ENCODE data around the gene HOXA6.
A peak's percentile ranks its signal among the peaks of the same experiment; 100 is the strongest.

HOXA6 gene

DNA sequence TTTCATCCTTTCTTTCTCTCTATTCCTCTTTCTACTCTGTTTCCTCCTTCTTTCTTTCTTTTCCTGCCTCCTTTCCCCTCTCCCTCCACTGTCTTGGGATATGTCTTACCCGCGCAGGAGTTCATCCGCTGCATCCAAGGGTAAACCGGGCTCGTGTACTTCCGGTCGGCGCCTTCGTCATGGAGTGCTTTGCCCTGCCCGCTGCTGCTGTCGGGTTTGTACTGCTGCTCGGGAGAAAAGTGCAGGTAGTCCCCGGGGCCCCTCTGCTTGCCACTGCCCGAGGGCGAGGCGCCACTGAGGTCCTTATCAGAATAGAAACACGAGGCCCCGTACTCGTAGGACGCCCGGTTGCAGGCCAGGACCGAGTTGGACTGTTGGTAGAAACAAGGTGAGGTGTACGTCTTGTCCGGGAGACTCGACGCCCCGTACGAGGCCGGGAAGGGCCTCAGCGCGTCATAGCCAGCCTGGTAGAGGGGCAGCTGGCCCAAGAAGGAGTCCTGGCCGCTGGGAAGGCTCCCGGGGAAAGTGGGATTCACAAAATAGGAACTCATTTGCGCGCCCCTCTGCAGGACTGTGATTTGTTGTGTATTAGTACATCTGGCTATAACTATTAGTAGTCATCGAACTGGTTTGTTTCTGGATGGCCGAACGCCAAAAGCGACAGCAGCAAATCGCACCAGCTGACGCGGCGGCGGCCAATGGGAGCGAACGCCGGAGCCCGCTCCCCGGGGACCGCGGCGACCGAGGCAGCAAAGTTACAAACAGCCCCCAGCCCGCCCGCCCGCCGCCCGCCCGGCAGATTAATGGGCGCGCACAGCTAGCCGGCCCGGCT is at the start of gene HOXA6:
HOXA6 (minus strand) TSS at position 576 of the 832 bp plus-strand sequence; CDS start at position 551, 25 bp downstream.
- no peak for DNase-seq

DNA sequence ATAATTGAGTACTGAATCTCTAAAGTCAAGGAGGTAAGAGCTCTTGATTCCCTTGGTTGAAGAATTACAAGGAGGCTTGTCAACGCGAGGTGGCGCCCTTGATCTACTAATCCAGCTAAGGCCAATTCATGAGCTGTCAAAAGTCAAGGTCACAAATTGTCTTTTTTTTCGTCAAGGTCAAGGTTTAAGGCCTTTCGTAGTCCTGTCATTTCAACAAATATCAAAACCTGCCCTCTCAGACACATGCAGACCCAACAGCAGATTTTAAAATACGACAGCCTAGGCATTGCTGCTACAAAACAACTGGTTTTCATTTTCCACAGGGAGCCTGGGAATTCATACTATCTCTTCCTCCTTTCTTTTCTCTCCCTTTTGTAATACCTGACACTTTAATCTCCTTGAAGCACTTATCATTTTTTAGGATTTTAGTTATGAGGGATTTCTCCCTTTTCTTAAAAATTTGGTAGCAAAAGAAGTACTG is 48.8 kb upstream of the HOXA6 start:
- peak; percentile 53 for DNase-seq

DNA sequence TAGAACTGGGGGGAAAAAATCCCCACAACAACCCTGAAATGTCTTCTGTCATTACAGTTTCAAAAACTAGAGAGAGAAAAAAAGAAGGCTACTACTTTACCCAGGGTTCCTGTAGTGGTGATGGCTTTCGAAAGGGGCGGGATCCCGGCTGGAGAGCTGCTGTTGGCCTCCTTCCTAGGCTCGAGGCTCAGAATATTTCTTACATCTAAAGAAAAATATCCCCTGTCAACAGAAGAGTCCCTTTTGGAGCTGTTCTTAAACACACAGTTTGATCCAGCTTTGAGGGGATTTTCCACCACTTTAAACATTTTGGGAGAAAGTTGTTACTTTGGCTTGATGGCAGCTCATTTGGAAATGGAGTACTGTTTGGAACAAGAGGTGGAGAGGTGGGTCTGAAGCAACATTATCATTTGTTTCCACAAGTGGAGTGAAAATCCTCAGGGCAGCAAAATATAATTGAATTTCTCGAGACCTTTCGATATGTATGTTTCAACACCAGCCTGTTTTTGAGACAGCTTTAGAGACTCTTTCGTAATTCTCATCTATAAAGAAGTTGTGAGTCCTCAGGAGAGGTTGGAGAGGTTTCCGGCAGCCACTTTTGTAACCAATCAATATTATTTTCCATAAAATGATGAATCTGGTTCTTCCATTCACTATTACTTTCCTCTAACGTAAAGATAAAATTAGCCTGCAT is 47.3 kb upstream of the HOXA6 start:
- no peak for DNase-seq

DNA sequence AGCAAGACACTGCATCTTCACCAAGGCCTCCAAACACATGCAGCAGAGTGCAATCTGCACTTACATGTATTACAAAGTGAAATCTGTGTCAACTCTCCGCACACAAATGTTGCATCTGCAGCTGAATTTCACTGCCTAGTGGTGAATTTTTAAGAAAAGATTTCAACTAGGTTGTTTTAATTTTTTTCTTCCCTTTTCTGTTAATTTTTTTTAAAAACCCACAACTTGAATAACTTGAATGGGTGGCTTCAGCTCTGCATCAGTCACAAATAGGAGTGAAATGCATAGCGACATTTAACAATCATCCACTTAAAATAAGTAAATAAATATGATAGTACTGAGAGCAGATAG is 46.4 kb upstream of the HOXA6 start:
- no peak for DNase-seq

DNA sequence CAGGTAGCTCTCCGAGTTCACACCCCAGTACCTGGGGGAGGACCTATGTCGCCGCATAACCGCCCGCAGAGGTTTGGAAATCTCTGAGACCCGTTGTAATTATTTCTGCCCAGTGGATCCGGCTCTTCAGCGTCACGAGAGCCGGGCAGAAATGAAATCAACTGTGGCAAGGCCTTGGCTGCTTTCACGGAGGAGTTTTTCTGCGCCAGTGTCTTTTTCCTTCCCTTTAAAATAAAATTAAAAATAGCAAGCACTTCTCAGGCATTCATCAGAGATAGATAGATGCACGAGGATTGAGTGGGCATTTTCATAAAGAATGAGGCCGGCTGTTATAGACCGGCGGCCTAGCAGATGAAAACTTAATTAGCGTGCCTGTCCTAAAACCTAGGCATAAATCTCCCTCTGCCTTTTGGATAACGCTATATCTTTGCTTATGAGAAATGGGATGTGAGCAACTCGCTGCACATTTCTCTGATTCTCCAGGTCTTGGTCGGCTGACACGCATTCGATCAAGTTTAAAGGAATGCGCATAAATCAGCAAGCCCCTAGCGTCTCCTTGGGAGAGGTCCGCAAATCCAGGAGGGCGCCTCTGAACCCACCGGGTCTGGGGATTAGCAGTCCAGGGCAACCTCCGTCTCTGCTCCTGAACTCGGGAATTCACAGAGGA is 45.9 kb upstream of the HOXA6 start:
- no peak for DNase-seq

DNA sequence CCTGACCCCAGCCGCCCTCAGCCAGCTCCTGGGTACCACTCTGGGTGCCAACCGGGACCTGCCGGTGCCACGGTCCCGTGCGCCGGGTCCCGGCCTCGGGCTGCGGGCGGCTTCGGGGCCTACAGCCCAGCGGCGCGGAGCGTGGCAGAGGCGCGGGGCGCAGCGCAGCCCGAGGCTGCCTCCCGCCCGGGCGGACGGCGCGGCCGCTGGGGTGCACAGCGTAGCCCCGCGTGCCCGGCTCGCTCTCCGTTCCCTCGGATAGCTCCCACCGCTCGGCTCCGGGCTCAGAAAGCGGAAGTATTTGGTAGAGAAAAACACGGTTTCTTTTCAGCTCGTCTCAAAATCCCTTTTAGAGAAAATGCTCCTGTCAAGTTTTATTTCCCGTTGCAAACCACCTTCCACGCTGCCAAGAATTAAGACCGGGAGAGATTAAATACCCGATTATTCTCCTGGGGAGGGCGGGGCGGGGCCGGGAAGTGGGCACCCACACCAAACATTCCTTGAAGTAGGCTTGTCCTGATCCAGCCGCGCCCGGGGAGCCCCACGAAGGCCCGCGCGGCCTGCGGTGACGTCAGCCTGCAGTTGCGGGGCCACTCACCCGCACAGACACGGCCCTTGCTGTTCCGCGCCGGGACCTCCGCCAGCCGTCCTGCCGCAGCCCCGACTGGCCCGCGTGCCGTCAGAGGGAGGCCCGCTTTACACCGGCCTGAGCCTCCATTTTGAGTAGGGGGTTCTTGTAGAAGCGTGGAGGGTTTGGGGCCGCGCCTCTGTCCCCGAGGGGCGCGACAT is 45.2 kb upstream of the HOXA6 start:
- no peak for DNase-seq

DNA sequence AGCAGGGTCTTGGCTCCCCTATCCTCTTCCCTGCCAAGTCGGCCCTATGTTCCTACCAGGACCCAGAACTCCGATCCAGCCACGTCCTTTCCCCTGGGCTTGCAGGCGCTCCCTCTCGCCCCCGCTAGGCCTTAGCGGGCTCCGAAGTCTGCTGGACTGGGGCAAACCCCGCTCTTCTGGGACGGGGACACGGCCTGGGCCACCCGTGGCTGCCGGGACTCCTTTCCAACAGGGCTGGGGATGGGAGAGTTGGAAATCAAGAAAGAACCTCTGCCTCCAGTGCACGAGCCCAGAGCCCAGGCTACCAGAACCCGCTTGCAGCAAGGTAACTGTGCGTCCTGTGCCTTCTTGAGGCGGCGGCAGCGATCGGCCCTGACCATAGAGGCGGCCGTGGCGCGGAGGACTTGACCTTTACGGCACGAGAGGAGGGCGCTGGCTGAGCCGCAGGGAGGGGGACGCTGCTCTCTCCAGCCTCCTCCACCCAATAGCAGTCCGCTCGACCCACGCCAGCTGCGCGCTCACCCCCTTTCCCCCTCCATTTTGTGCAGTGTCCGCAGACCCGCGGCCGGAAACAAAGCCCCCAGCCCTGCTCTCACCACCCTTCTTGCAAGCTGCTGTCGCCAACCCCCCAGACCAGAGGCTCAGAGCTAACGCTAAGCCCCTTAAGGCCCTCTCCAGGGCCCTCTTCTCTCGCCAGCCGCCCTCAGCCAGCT is 44.4 kb upstream of the HOXA6 start:
- no peak for DNase-seq

DNA sequence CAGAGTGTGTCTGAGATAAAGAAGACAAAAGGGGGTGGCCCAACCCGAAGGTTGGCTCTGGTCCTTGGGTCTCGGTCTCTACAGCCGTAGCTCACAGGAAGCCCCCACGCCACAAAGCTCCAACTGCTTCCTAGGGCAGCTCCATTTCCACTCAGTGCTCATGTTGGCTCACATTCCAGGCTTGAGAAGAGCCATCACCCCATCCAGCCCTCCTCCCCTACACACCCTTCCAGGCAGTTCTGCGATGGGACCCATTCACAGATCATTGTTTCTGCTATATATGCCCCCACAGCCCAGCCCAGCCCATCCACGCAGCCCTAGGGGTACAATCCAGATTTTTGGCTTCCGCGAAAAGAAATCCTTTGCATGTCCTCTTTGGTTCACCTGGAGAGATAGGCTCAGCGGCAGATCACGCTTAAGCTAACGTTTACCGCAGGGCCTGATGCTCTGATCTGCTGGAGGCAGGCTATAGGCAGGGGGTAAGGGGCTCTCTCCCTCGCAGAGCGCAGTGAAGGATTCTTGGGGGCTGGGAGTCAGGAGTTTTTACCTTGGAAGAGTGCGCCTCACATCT is 43.7 kb upstream of the HOXA6 start:
- no peak for DNase-seq

DNA sequence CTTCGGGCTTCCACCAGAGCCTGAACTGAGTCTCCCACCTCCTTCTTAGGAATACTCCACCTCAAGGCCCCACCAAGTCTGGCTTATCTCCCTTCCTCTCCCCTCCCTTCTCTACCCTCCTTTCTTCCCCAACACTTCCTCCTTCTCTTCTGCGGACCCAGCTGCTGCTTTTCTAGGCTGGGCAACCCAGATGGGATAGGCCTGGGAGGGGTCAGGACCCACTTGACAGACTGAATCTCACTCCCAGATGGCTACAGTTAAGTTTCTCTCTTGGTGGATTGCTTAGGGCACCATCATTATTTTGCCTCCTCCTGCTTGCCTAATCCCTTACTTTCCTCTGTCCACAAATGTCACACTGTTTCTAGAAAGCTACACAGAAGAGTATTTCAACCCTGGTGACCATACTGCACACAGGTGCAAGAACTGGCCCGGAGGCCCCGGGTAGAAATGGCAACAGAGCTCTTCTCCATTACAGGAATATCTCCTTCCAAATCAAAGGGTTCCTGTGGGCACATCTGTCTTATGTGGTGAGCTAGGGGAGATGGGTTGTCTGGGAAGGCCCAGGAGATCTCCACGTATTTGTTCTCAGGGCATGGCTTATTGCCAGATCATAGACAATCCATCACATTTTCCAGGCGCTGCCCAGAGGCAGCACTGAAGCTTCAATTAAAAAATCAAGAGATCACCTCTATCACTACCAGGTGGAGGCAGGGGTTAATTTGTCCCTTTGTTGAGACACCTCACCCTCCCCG is 42.6 kb upstream of the HOXA6 start:
- no peak for DNase-seq

DNA sequence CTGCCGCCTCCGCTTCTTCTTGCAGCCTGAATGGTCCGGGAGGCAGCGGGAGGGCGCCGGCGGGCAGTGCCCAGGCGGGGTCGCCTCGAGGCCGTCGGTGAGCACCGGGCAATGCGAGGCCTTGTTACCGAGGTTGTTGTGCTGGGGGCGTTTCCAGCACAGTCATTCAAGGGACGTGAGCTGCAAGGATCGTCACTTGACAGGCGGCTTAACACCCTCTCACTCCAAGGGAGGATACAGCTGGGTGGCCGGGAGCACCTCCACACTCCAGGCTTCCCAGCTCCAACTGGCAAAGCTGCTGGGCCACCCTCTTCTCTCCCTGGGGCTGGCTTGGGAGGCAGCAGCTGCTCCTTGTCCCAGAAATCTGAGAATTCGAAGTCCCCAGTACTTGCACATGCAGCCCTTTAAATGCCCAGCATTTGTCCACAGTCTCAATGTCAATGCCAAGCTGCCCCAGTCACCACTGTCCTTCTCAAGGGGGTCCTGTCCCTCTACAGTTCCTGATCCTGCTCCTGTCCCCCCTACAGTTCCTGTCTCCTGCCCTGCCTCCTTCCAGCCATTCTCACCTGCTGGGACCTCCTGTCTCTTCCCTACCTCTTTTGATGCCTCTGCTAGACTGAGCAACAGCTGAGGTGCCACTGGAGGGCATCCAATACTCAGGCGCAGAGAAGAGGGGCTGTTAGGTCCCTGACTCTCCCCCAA is 41.9 kb upstream of the HOXA6 start:
- DNase-seq = no peak

DNA sequence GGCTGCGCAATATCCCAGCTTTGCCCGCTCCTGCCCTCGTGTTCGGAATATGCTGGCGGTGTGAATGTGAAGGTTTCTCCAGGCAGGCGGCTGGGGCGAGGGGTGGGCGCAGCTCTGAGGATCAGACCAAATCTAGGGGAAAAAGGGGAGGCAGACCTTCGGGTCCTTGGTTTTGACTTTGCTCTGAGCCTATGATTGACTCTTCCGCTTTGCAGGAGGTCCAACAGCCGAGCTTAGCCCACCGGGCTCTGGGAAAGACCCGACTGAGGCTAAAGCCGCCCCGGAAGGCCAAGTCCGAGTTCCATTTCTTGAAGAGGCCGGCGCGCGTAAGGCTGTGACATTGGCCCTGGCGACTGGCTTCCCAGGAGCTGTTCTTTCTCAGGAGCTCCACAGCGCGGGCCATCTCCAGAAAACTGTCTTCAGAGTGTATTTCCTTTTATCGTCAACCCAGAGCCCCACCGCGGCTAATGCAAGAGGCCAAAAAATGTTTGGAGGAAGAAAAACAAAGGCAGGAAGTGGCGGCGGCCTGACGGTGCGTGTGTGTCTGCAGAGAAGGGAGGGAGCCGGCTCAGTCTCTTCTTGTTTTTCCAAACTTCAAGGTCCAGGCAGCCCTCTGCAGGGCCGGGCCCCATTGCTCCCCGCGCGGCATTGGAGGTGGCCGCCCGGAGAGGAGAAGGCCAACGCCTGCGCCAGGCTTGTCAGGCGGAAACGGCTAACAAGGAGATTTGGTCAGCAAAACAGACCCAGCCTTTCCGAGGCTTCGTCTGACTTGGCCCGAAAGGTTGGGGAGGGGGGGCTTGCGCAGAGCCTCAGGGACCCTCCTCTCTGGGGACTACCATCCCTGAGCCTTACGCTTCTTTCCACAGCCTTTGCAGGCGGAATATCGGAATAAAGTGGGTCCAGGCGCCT is 41.1 kb upstream of the HOXA6 start:
- no peak for DNase-seq

DNA sequence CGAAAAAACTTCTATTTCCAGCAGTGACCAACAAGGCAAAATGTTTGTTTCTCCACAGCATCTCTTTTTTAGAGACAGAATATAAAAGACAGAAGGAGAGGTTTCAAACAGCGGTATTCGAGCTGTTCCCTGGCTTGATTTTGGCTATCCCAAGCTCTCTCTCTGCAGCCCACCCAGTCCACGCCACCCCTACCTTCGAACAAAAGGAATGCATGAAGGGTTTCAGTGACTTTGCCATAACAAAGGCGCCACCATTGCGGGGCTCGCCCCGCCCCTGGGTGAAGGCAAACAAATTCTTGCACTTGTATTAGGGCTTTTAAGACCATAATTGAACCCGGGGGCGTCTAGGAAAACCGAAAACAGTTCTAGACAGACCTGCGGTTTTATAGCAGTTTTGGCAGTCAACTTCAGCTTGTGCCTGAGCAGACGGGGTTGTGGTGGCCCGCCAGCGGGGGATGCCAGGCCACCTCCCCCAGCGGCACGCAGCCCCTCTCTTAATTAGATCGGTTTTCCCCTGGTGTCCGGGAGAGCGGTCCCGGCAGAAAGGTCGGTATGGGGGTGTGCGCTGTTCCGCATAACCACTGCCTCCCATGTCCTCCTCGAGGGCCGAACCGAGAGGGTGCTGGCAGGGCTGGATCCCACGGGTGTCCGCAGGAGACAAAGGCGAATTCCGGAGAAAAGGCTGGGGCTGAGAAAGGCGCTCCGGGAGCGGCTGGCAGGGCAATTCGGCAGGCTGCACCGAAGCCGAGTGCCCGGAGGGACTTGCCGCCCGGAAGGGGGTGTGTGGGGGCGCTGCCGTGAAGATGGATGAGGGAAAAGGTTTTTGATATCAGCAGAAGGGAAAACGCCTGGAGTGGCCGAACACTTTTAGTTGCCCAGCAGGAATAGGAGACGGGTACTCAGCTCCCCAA is 40.2 kb upstream of the HOXA6 start:
- no peak for DNase-seq

DNA sequence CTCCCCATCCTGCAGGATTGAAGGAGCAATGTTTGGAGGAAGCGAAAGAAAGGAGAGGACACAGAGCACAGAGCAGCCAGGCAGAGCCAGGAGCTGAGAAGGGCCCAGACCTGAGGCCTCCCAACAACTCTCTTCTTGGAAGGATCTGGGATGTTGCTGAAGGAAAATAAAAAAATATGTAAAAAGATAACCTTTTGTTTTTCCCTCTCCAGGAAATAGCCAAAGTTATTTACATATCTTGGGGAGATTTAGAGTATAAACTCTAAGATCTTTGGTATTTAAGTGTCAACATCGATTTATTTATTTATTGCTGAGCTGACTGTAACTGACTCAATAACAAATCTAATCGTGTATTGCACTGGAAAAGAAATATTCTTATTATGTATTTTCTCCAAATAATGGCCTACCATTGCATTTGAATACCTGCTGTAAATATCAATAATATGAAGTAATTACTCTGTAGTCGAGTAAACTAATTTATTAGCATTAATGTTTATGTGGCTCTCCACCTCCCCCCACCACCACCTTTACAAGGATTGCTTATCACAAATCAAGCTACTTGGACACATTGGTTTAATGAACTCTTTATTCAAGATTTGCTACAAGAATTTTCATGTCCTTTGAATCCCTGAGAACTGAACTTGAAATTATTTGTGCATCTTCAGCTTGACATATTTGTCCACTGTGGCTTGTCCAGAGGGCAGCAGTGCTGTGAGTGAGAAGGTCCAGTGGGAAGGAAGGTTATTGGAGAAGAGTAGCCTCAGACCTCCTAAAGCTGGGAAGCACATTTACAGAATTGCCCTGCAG is 39.3 kb upstream of the HOXA6 start:
- DNase-seq = no peak

DNA sequence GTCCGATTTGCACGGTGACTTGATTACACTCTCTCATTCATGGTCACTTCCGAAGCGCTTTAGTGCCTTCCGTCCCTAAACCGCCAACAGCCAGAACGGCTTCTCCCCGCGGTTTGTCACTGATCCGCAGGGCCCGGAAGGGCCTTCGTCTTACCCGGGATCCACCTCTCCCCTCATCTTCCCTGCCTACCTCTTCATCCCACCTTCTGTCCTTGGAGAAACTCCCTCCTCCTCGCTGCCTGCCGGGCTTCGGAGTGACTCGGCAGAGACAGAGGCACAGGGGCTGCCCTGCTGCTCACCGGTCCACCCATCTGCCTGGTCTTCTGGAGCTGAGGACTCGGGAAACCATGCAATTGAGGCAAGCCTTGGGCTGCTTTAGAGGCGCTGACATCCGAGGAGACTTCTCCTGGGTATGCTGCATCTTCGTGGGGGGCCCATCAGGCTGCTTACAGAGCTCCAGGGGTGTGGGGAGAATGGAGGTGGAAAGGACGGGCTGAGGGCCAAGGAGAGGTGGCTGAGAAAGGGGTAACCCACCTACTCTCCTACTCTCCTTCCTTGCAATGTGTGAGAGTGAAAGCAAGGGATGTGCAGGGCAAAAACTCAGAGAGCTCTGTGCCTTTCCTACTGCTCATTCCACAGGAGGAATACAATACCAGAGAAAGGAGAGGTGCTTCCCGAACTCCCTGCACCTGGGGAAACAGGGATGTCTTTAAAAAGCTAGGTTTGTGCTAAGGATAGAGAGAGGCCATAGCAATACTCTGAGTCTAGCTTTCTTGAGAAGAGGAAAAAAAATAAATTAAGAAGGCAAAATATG is 38.5 kb upstream of the HOXA6 start:
- DNase-seq = no peak

DNA sequence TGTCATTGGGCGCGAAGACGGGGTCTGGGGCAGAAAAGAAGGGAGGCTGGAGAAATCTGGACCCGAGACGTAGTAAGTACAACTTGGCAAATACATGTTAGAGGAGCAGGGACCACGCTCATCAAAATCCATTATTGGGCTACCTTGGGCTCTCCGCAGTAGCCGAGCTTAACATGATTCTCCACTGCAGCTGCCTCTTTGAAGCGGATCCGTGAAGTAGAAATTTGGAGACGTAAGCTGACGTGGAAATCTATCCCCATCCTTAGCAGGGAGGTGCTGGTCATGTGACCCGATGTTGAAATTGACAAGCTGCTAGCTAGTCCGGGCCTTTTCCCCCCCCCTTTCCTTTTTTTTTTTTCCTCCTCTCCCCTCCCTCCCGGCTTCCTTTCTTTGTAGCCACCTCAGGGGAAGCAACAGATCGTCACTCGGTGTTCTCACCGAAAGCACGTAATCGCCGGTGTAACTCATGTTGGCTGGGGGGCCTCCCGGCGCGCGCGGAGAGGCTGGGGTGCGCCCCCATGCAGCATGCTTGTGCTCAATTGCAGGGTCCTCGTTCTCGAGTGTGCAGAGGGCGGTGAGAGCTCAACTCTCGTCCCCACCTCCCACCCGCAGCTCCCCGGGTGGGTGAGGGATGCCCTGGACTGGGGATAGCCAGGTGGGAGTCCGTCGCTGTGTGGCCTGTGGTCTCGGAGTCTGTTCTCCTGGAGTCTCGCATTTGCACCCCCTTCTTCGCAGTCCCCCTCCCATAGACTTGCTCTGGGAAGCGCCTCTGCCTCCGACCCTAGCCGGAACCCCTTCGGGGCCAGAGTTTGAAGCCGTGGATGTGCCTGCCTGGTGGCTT is 37.7 kb upstream of the HOXA6 start, which contains the start of gene HOXA11:
HOXA11 (minus strand) TSS at position 220 of the 841 bp plus-strand sequence; CDS start at position 132, 88 bp downstream.
- DNase-seq = no peak
